ENCODE results near the gene SLC22A25. TPM values are rescaled to one million over a fixed set of nuclear protein-coding genes. Genes with fewer than 3 reads are reported as not detected.
A peak's percentile ranks its signal among the peaks of the same experiment; 100 is the strongest.

The SLC22A25 gene
- total and polyA plus RNA-seq, 2 experiments from 2014 or later: 0.16 TPM; not detected in 1

GRCh38 chr11:63277345-63277943, 34.0 kb upstream of the SLC22A25 start:
- no peak overlapping the region for H3K4me3 ChIP-seq
- no peaks in the 10 kb centered on the region for H3K36me3 ChIP-seq
- H3K27me3 ChIP-seq: peaks cover 4% of the 10 kb centered on the region
- H3K4me1 ChIP-seq (ENCODE audit: low read depth): no peaks in the 10 kb centered on the region
- no peak for TF ChIP-seq CTCF (IDR thresholded peaks at IDR 0.05; ENCODE audit: low read depth, low read length)
- DNase-seq (ENCODE audit: low read depth in 1 of 2, low spot score in 1 of 2): peak in 1 of 2 donors; percentile 19
- no peak overlapping the region for H3K27ac ChIP-seq
- H3K9me3 ChIP-seq (ENCODE audit: low read depth): no peaks in the 10 kb centered on the region

- Histone ChIP-seq H3K4me1 (ENCODE audit: low read depth) (no peaks in the 10 kb centered on the region), H3K4me3 (no peak overlapping the region), H3K27ac (no peak overlapping the region), H3K9me3 (ENCODE audit: low read depth) (no peaks in the 10 kb centered on the region), H3K27me3 (peaks cover 4% of the 10 kb centered on the region), H3K36me3 (no peaks in the 10 kb centered on the region)
- TF ChIP-seq CTCF (IDR thresholded peaks at IDR 0.05; ENCODE audit: low read depth, low read length): no peak
- DNase-seq (ENCODE audit: low read depth in 1 of 2, low spot score in 1 of 2): no peak
These were observed 31.4 kb upstream of the SLC22A25 start for GRCh38 chr11:63274776-63275175.

GRCh38 chr11:63273685-63274084, 30.3 kb upstream of the SLC22A25 start:
- TF ChIP-seq CTCF (IDR thresholded peaks at IDR 0.05; ENCODE audit: low read depth, low read length): no peak
- Histone ChIP-seq H3K36me3 (no peaks in the 10 kb centered on the region), H3K27me3 (peaks cover 4% of the 10 kb centered on the region), H3K4me3 (no peak overlapping the region), H3K27ac (no peak overlapping the region), H3K4me1 (ENCODE audit: low read depth) (no peaks in the 10 kb centered on the region), H3K9me3 (ENCODE audit: low read depth) (no peaks in the 10 kb centered on the region)
- no peak for DNase-seq (ENCODE audit: low read depth in 1 of 2, low spot score in 1 of 2)

- Histone ChIP-seq H3K9me3 (ENCODE audit: low read depth) (no peaks in the 10 kb centered on the region), H3K27me3 (no peaks in the 10 kb centered on the region), H3K36me3 (no peaks in the 10 kb centered on the region), H3K4me1 (ENCODE audit: low read depth) (no peaks in the 10 kb centered on the region), H3K27ac (no peak overlapping the region), H3K4me3 (no peak overlapping the region)
- DNase-seq (ENCODE audit: low read depth in 1 of 2, low spot score in 1 of 2): no peak
- no peak for TF ChIP-seq CTCF (IDR thresholded peaks at IDR 0.05; ENCODE audit: low read depth, low read length)
These were observed 19.1 kb upstream of the SLC22A25 start for GRCh38 chr11:63262547-63262946.

- Histone ChIP-seq H3K36me3 (no peaks in the 10 kb centered on the region), H3K4me1 (ENCODE audit: low read depth) (no peaks in the 10 kb centered on the region), H3K27ac (no peak overlapping the region), H3K4me3 (no peak overlapping the region), H3K9me3 (ENCODE audit: low read depth) (no peaks in the 10 kb centered on the region), H3K27me3 (no peaks in the 10 kb centered on the region)
- DNase-seq (ENCODE audit: low read depth in 1 of 2, low spot score in 1 of 2): no peak
- no peak for TF ChIP-seq CTCF (IDR thresholded peaks at IDR 0.05; ENCODE audit: low read depth, low read length)
These were observed 7.9 kb upstream of the SLC22A25 start for GRCh38 chr11:63251312-63251711.
